ENCODE measurements around the gene CD99.

The CD99 gene

DNA sequence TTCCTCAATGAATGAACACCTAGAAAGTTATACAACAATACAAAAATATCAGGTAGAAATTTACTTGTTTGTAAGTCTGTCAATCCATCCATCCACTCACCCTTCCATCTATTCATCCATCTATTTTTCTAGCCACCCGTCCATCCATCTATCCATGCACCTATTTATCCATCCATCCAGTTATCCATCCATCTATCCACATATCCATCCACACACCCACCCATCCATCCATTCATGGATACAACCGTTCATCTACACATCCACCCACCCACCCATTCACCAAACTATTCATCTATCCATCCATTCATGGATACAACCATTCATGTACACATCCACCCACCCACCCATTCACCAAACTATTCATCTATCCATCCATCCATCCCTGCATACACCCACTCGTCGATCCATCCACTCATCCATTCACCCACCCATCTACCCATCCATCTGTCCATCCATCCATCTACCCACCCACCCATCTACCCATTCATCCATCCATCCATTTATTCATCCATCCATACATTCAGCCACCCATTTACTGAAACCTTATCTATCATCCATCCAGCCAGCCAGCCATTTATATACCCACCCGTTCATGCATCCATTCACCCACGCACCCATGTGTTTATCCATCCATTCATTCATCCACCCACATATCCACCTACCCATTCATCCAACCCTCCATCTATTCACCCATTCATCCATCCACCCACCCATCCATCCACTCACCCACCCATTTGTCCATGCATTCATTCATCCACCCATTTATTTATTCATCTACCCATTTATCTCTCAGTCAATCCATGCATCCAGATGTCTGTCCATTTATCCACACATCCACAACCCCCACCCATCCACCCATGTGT, 10.4 kb upstream of the CD99 start:
- no peak for TF ChIP-seq GATA1 (IDR thresholded peaks at IDR 0.05; ENCODE audit: low read depth, low read length)
- TF ChIP-seq POLR2A (IDR thresholded peaks at IDR 0.05; ENCODE audit: low read length), result no peak
- DNase-seq, result no peak

DNA sequence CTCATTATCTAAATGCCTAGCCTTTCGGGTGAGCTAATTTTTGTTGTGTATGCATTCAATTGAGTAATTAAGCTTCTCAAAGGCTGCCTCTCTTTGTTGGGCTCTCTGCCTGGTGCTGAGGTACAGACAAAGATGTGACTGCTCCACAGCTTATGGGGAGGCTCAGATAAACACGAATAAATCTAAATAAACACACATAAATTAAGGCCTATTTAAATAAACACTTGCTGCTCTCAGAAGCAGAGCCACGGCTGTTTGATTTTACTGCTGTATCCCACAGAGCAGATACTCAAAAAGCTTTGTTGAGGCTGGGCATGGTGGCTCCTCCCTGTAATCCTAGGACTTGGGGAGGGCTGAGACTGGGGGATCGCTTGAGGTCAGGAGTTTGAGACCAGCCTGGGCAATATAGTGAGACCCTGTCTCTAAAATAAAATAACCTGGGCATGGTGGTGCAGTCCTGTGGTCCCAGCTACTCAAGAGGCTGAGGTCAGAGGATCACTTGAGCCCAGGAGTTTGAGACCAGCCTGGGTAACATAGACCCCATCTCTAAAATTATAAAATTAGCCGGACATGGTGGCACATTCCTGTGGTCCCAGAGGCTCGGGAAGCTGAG, 8.4 kb upstream of the CD99 start:
- TF ChIP-seq GATA1 (IDR thresholded peaks at IDR 0.05; ENCODE audit: low read depth, low read length) (no peak), POLR2A (IDR thresholded peaks at IDR 0.05; ENCODE audit: low read length) (no peak)
- DNase-seq, result no peak

DNA sequence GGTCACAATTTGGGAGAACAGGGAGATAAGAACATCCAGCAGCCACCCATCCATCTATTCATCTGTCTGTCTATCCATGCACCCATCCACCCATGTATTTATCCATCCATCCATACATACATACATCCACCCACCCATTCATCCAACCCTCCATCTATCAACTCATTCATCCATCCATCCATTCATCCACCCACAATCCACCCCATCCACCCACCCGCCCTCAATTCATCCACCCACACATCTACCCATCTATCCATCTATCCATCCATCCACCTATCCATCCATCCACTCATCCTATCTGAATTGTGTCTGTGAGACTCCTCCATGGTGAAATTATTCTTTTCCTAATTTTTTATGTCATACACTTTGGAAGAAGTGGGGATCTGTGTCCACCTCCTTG, 6.8 kb upstream of the CD99 start:
- no peak for DNase-seq
- TF ChIP-seq GATA1 (IDR thresholded peaks at IDR 0.05; ENCODE audit: low read depth, low read length) (no peak), POLR2A (IDR thresholded peaks at IDR 0.05; ENCODE audit: low read length) (no peak)

DNA sequence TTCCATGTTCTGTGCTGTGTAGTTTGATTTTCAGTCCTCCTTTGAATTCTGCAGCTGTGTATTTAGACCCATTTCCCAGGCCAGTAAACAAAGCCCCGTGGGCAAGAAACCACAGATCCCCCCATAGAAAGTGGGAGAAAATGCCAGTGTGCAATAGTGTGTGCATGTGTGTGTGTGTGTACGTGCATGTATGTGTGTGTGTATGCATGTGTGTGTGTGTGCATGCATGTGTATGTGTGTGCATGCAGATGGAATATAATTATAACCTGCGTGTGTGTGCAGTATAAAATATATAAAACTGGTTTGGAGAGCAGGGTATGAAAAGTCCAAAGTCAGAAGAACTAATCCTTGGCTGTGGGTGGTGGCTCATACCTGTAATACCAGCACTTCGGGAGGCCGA, 5.2 kb upstream of the CD99 start:
- DNase-seq, result no peak
- TF ChIP-seq GATA1 (IDR thresholded peaks at IDR 0.05; ENCODE audit: low read depth, low read length) (no peak), POLR2A (IDR thresholded peaks at IDR 0.05; ENCODE audit: low read length) (no peak)

DNA sequence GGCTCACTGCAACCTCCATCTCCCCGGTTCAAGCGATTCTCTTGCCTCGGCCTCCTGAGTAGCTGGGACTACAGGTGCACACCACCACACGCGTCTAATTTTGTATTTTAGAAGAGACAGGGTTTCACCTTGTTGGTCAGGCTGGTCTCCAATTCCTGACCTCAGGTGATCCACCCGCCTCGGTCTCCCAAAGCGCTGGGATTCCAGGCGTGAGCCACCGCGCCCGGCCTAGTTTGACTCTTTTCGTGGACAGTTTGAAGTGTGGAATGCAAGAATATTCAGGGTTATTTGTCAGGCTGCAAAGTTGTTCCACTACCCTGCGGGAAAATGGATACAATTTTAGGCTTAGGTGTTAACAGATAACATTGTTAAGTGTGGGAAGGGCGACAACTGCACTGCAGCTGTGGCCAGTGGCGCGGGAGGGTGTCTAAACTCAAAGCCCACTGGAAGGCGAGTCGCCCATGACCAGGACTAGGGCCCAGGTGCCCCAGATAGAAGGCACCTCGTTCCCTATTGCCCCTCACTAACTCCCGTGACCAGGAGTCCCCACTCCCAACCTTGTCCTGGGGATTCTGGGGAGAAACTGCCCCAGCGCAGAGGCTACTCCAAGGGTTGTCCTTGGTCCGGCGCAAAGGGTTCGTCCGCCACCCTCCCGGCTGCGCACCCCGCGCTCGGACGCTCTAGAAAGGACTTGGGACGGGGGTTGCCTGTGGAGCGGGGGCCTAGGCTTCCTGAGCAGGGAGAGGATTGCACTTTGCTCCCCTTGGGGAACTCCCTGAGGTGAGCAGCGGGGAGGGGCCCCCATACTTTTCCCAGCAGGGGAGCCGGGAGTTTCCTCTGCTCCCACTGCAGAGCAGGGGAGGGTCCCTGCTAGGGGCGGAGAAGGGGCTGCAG, 1.1 kb upstream of the CD99 start:
- DNase-seq, result no peak
- TF ChIP-seq POLR2A (IDR thresholded peaks at IDR 0.05; ENCODE audit: low read length) (no peak), GATA1 (IDR thresholded peaks at IDR 0.05; ENCODE audit: low read depth, low read length) (no peak)

DNA sequence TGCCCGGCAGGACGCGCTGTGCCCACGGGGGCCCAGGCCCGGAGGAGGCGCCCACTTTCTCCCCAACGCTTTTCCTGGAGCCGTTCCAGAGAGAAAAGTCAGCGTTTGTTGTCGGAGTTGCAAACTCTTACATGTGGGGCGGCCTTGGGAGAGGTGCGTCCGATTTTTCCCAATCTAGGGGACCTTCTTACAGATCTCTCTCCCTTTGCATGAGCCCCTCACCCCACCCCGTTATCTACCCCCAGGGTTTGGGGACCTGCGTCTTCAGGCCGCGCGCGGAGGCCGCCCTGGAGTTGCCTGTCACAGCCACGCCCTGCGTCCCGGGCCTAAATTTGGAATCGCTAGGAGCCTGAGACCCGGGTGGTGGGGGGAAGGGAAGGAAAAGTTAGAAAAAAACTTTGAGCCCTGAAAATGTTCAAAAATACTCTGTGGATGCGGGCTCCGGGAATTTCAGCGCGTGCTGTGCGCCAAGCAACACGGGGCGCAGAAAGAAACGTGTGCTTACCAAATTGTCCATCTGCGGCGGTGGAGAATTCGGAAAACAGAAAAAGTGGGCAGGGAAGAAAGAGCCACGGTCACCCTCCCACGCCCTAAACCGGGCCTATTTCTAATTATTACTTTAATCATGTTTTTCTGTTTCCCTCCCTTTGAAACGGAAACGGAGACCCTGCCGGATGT, 587 bp downstream of the CD99 start:
- TF ChIP-seq POLR2A (IDR thresholded peaks at IDR 0.05; ENCODE audit: low read length) (peak; percentile 10), GATA1 (IDR thresholded peaks at IDR 0.05; ENCODE audit: low read depth, low read length) (no peak)
- DNase-seq, result no peak

DNA sequence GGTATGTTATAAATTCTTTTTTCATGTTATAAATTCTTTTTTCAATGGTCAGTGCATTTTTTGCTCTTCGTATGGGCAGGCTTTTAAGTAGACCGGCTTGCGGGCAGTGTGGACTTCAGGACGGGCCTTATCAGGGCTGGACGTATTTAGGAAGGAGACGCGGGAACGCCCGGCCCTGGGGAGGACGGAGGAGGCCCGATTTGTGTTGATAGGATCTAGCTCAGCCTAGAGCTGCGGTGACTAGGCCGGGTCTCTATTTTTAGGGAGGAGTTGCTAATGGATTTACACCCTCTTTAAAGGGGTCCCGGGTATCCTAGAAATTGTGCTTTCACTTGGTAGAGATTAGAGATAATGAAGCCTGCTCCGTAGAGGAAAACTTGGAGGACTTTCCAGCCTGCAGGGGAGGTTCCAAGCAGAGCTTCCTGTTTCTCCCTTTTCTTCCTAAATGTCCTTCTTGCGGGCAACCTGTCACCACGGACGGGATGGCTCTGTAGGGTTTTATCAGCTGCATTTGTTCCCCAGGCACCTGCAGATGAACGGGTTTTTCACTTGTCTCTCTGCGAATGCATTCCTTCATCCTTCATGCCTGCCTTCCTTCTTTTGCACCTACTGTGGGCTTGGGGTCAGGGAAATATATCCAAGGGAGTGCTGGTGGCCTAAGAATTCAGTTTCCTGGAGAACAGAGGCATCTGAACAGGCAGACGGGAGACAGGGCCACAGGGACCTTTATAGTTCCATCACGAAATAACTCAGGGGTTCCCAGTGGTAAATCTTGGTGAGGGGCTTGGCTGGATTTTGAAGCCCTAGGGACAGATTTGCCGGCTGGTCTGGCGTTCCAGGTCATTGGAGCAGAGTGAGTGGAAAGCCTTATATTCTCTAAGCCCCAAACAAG, 1.4 kb downstream of the CD99 start:
- TF ChIP-seq GATA1 (IDR thresholded peaks at IDR 0.05; ENCODE audit: low read depth, low read length), result no peak
- TF ChIP-seq POLR2A (IDR thresholded peaks at IDR 0.05; ENCODE audit: low read length), result no peak
- no peak for DNase-seq

DNA sequence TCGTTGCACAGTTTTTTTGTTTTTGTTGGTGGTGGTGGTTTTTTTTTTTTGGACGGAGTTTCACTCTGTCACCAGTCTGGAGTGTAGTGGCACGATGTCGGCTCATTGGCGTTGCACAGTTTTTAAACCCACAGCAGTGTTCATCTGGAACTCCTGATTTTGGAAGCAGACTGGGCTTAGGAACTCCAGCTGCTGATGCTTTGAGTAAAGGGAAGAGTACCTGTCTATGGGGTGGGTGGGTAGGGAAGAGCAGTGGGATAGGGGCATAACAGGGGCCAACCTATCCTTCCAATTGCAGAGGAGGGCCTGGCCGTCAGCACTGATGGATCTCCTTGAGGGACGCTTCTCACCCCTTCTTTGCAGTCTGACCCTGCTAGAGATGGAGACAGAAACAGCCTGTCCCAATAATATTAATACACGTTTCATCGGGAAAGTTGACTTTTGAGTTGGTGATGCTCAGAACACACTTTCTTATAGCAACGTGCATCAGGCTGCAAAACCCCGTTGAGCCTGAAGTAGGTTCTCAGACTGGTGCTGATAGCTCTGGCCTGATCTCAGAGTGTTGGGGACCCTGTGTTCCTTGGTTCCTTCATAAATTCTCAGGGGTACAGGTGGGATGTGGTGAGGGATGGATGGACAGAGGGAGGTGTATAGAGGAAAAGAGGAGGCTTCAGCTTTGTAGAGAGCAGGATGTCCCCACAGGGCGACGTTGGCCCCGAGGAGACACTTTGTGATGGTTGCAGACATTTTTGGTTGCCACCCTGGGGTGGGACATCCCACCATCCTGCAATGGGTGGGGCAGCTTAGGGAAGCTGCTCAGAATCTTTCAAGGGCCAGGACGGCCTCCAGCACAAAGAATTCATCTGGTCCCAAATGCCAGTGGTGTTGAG, 2.3 kb downstream of the CD99 start:
- no peak for DNase-seq
- TF ChIP-seq POLR2A (IDR thresholded peaks at IDR 0.05; ENCODE audit: low read length), result no peak
- TF ChIP-seq GATA1 (IDR thresholded peaks at IDR 0.05; ENCODE audit: low read depth, low read length), result no peak

DNA sequence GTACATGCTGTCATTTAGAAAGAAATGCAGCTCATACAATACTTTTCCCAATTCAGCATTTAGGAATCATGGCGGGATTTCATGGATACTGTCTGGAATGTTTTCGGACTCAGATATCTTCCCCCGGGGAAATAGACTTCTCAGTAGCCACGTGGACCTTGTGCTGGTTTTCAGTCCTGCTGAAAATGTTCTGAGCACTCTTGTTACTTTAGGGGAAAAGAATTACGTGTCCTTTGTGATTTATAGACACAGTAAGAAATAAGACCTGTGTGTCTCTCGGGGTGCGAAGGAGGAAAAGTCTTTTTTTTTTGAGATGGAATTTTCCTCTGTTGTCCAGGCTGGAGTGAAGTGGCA, 3.8 kb downstream of the CD99 start:
- no peak for DNase-seq
- no peak for TF ChIP-seq GATA1 (IDR thresholded peaks at IDR 0.05; ENCODE audit: low read depth, low read length)
- TF ChIP-seq POLR2A (IDR thresholded peaks at IDR 0.05; ENCODE audit: low read length), result no peak

DNA sequence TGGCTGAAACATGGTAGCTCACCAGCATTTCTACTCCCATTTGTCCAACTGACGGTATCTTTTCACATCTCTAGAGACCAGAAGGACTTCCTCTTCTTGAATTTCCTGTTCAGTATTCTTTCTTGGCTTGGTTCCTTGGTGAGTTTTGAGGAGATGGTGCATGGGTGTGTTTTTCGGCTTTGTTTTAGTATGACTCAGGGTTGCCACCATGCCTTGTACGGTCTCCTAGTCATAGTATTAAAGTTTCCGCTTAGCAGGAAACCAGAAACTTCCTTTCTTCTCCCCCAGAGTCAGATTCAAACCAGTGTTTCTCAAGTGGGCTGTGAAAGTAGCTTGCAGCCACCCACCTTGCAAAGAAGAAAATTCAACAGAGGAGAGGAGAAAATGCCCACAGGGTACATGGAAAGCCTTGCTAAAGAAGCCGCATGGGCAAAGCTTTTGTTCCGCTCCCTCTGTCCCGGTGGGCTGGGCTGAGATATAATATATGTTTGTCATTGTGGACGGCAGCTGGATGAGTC, 5.7 kb downstream of the CD99 start:
- DNase-seq, result no peak
- no peak for TF ChIP-seq POLR2A (IDR thresholded peaks at IDR 0.05; ENCODE audit: low read length)
- TF ChIP-seq GATA1 (IDR thresholded peaks at IDR 0.05; ENCODE audit: low read depth, low read length), result no peak

DNA sequence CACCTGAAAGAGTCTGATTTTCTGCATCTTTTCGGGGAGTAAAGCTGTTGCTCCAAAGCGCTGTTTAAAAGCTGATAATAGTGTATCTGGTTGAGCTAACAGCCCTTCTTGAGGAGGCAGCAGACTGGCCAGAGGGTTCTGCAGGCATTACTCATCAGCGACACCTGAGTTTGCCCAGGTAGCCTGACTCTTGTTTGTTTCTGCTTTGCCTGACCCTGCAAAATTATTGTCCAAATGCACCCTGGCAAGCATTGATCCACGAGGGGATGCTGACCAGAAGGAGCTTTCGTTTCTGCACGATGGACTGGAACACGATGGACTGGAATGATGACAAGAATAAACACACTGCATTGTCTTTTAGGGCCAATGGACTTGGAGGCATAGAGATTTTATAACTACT, 6.2 kb downstream of the CD99 start:
- DNase-seq, result no peak
- TF ChIP-seq GATA1 (IDR thresholded peaks at IDR 0.05; ENCODE audit: low read depth, low read length) (no peak), POLR2A (IDR thresholded peaks at IDR 0.05; ENCODE audit: low read length) (no peak)
